Mesendoderm (in vitro differentiated cells): ENCODE data around the gene TGFA.

Experiments used
- DNase-seq: peaks from one replicate; pipeline ENCODE4 v3.0.0; 2013
- H2AK5ac ChIP-seq: 2 replicates; pipeline ENCODE4 v1.6.1; 2013; ENCODE audit warnings: low read length, inconsistent platforms
- H2BK120ac ChIP-seq: 2 replicates; pipeline ENCODE4 v1.6.1; 2013; ENCODE audit warnings: low read depth, mild to moderate bottlenecking, low read length, moderate library complexity, mixed read lengths
- H2BK15ac ChIP-seq: replicated peaks from 2 replicates; pipeline ENCODE4 v1.6.1; 2013; ENCODE audit warnings: low read depth, mild to moderate bottlenecking, moderate library complexity
- H2BK5ac ChIP-seq: 2 replicates; pipeline ENCODE4 v1.6.1; 2013; ENCODE audit warnings: low read length, inconsistent platforms
- H3K18ac ChIP-seq: 2 replicates; pipeline ENCODE4 v1.6.1; 2013; ENCODE audit warnings: mild to moderate bottlenecking, low read length, mixed read lengths
- H3K23ac ChIP-seq: one replicate; pipeline ENCODE4 v1.6.1; 2013; ENCODE audit warnings: low read length
- H3K27ac ChIP-seq: 2 replicates; pipeline ENCODE4 v1.5.1; 2013; ENCODE audit warnings: low read depth, mild to moderate bottlenecking, inconsistent platforms, low read length, moderate library complexity
- H3K27me3 ChIP-seq: 2 replicates; pipeline ENCODE4 v1.6.1; 2013; ENCODE audit warnings: low read length, control low read depth, mild to moderate bottlenecking, inconsistent platforms; ENCODE audit not compliant: insufficient read depth, poor library complexity
- H3K36me3 ChIP-seq: 2 replicates; pipeline ENCODE4 v1.6.1; 2013; ENCODE audit warnings: low read length, inconsistent platforms; ENCODE audit not compliant: control insufficient read depth, insufficient read depth
- H3K4ac ChIP-seq: one replicate; pipeline ENCODE4 v1.6.1; 2013; ENCODE audit warnings: low read depth, mild to moderate bottlenecking, low read length, moderate library complexity
- H3K4me1 ChIP-seq: 2 replicates; pipeline ENCODE4 v1.6.1; 2013; ENCODE audit warnings: low read depth, low read length, inconsistent platforms; ENCODE audit not compliant: control insufficient read depth
- H3K4me2 ChIP-seq: 2 replicates; pipeline ENCODE4 v1.6.1; 2013; ENCODE audit warnings: low read length
- H3K4me3 ChIP-seq: 2 replicates; pipeline ENCODE4 v1.5.1; 2013; ENCODE audit warnings: mild to moderate bottlenecking, low read length
- H3K56ac ChIP-seq: one replicate; pipeline ENCODE4 v1.6.1; 2013; ENCODE audit warnings: low read length
- H3K79me1 ChIP-seq: 2 replicates; pipeline ENCODE4 v1.6.1; 2013; ENCODE audit warnings: low read length, inconsistent platforms
- H3K79me2 ChIP-seq: 2 replicates; pipeline ENCODE4 v1.6.1; 2013; ENCODE audit warnings: mild to moderate bottlenecking, low read length; ENCODE audit not compliant: control insufficient read depth, insufficient read depth
- H3K9ac ChIP-seq: 2 replicates; pipeline ENCODE4 v1.6.1; 2013; ENCODE audit warnings: low read length, inconsistent platforms
- H4K5ac ChIP-seq: one replicate; pipeline ENCODE4 v1.6.1; 2013; ENCODE audit warnings: low read length
- H4K8ac ChIP-seq: one replicate; pipeline ENCODE4 v1.6.1; 2013; ENCODE audit warnings: low read depth, mild to moderate bottlenecking, control low read depth, low read length, moderate library complexity
- WGBS: extraction: QIAGEN DNeasy Blood & Tissue Kit; methylation state at CpG from one replicate; pipeline ENCODE4 v1.1.7; 2013; ENCODE audit warnings: low lambda C conversion rate, missing lambda C conversion rate; ENCODE audit not compliant: insufficient coverage; ENCODE audit errors: extremely low coverage; 5-methylcytosine and 5-hydroxymethylcytosine counted together

TGFA gene

DNA sequence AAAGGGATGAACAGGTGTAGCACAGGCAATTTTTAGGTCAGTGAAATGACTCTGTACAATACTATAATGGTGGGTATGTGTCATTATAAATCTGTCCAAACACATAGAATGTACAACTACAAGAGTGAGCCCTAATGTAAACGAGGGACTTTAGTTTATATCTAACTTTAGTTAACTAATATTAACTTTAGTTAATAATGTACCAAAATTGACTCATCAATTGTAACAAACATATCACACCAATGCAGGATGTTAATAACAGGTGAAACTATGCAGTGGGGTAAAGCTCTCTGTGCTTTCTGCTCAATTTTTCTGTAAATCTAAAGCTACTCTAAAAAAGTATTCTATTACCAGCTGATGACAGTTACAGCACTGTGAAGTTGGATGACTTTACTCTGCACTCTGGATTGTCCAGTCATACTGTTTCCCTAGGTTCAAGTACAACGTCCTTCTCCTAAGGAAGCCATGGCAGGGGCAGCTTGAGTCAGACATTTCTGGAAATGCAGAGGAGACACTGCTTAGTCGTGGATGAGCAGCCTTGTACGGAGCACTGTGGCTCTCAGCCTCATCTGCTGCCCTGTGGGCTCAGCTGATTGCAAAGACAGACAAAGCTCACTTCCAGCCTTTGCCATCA, 26.1 kb downstream of the TGFA start:
- Histone ChIP-seq H3K4me3 (no peak overlapping the region), H3K79me2 (no peaks in the 10 kb centered on the region), H3K4ac (no peak overlapping the region), H3K18ac (no peak overlapping the region), H3K36me3 (no peaks in the 10 kb centered on the region), H3K23ac (no peak overlapping the region), H3K9ac (no peak overlapping the region), H3K4me2 (no peak overlapping the region), H3K27me3 (no peaks in the 10 kb centered on the region), H2AK5ac (no peak overlapping the region), H2BK15ac (no peak overlapping the region), H3K4me1 (peaks cover 8% of the 10 kb centered on the region), H3K79me1 (no peaks in the 10 kb centered on the region), H3K27ac (no peak overlapping the region), H4K5ac (no peak overlapping the region), H3K56ac (no peak overlapping the region), H4K8ac (no peak overlapping the region), H2BK5ac (no peak overlapping the region), H2BK120ac (no peak overlapping the region)
- no peak for DNase-seq
- no CpG with 5 or more reads among the region's 4 CpGs for WGBS

DNA sequence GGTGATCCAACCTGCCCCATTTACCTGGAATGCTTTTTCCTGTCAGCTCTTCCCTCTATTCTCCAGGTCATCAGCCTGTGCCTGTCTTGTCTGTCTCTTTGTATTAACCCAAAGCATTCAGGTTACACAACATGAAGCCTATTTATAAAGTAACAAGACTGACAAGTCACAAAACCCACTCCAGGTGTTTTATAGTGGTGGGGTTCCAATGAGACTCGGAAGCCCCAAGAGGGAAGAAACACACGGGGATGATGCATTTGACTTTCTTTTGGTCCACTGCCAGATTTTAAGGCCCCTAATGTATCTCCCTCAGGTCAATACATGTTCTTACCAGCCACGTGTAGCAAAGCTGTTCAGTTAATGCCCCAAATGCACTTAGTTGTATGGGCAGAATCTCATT, 27.5 kb downstream of the TGFA start:
- Histone ChIP-seq H3K4me3 (no peak overlapping the region), H2AK5ac (no peak overlapping the region), H3K79me2 (no peaks in the 10 kb centered on the region), H3K56ac (no peak overlapping the region), H2BK5ac (no peak overlapping the region), H3K79me1 (no peaks in the 10 kb centered on the region), H2BK120ac (no peak overlapping the region), H4K8ac (no peak overlapping the region), H3K27ac (no peak overlapping the region), H3K4me2 (no peak overlapping the region), H3K9ac (no peak overlapping the region), H3K4ac (no peak overlapping the region), H3K27me3 (no peaks in the 10 kb centered on the region), H3K36me3 (no peaks in the 10 kb centered on the region), H2BK15ac (no peak overlapping the region), H4K5ac (no peak overlapping the region), H3K18ac (no peak overlapping the region), H3K4me1 (peaks cover 6% of the 10 kb centered on the region), H3K23ac (no peak overlapping the region)
- WGBS = no CpG with 5 or more reads among the region's 3 CpGs
- DNase-seq = no peak

DNA sequence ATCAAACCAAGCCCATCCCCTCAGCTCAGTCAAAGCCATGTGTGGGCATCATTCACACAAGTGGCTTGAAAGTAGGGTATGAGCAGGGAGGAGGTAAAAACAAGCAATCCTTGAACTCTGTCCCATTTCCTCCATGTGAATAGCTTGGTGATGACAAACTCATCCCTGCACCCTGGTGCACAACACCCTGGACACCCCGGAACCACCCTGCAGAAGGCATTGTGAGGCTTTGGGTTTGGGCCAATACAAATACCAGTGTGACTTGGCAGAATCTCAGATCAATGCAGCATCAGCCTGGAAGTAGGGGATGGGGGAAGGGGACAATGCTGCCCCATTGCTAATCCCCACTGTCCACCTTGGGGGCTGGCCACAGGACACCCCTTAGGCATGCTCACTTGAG, 28.6 kb downstream of the TGFA start:
- Histone ChIP-seq H3K56ac (no peak overlapping the region), H3K23ac (no peak overlapping the region), H3K79me2 (no peaks in the 10 kb centered on the region), H2BK5ac (no peak overlapping the region), H3K27ac (no peak overlapping the region), H2BK120ac (no peak overlapping the region), H3K79me1 (no peaks in the 10 kb centered on the region), H3K36me3 (no peaks in the 10 kb centered on the region), H4K8ac (no peak overlapping the region), H3K4me2 (no peak overlapping the region), H3K4me1 (peaks cover 7% of the 10 kb centered on the region), H4K5ac (no peak overlapping the region), H3K9ac (no peak overlapping the region), H3K4ac (no peak overlapping the region), H3K4me3 (no peak overlapping the region), H2BK15ac (no peak overlapping the region), H2AK5ac (no peak overlapping the region), H3K18ac (no peak overlapping the region), H3K27me3 (no peaks in the 10 kb centered on the region)
- no peak for DNase-seq
- WGBS = no CpG with 5 or more reads among the region's 1 CpG

DNA sequence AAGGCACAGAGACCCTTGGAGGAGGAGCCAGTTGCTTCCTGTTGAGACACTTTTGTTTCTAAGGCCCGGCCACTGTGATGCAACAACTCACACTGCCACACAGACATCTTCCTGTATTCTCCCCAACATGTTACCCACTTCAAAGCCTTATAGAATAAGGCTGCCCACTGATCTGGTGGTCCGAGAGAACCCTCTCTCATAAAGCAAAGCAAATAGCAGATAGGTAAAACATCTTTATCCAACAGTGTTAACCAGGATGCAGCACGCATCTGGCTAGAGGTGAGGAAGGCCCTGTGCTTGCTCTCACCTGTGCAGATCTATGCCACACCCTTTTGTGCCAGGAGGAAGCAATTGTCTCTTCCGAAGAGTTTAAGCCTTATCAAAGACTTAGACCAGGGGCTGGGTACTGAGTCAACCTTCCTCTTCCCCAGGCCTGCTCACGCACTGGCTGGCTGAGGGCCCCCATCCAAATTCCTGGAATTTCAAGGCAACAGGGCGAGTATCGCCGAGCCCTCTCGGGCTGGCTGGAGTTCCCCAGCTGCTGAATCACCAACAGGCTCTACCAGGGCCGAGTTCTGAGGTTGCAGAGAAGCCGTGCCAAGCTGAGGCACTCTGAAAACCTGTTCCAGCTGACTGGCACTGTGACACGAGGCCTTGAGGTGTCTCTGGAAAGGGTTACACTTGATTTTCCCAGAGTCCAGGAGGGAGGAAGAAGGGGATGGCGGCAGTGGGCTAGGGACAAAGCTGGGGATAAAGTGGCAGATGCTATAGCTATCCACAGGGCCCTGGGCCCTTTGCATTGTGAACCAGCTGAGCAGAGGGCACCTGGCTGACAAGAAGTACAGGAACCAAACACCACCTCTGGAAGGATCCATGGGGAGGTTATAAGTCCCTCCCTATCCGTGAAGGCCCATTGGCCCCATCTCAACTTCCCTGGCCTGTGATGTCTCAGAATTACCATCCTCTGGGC, 29.3 kb downstream of the TGFA start:
- Histone ChIP-seq H3K79me1 (no peaks in the 10 kb centered on the region), H4K5ac (no peak overlapping the region), H3K36me3 (no peaks in the 10 kb centered on the region), H2BK5ac (no peak overlapping the region), H3K23ac (no peak overlapping the region), H3K27me3 (no peaks in the 10 kb centered on the region), H3K4me2 (no peak overlapping the region), H2BK120ac (no peak overlapping the region), H3K4me1 (peaks cover 7% of the 10 kb centered on the region), H3K4ac (no peak overlapping the region), H3K27ac (no peak overlapping the region), H4K8ac (no peak overlapping the region), H2AK5ac (no peak overlapping the region), H3K9ac (no peak overlapping the region), H3K56ac (peak overlapping the region; percentile 30), H2BK15ac (no peak overlapping the region), H3K79me2 (no peaks in the 10 kb centered on the region), H3K4me3 (no peak overlapping the region), H3K18ac (no peak overlapping the region)
- WGBS = no CpG with 5 or more reads among the region's 14 CpGs
- DNase-seq = peak; percentile 81

DNA sequence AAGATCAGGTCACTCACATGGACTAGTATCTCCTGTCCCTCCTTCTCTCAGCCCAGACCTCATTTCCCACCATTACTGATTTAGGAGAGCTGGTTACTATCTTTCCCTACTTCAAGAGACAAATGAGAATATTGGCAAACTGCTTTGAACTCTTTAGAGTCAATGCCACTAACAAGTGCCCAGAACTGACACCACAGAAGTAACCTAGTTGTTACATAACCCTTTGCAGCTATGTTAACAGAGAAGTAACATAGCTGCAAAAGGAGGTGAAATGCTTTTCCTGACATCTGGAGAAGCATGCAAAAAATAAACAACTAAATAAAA, 30.0 kb downstream of the TGFA start:
- H3K4me3 ChIP-seq = no peak overlapping the region
- no peaks in the 10 kb centered on the region for H3K27me3 ChIP-seq
- no peak overlapping the region for H4K5ac ChIP-seq
- H3K4ac ChIP-seq = no peak overlapping the region
- no peak overlapping the region for H2BK120ac ChIP-seq
- no peak overlapping the region for H3K18ac ChIP-seq
- no peak overlapping the region for H3K27ac ChIP-seq
- H3K23ac ChIP-seq = no peak overlapping the region
- no peaks in the 10 kb centered on the region for H3K79me2 ChIP-seq
- H3K56ac ChIP-seq = no peak overlapping the region
- H3K4me1 ChIP-seq = peaks cover 7% of the 10 kb centered on the region
- H2BK15ac ChIP-seq = no peak overlapping the region
- H4K8ac ChIP-seq = no peak overlapping the region
- no peaks in the 10 kb centered on the region for H3K36me3 ChIP-seq
- DNase-seq = no peak
- no peak overlapping the region for H3K9ac ChIP-seq
- H2AK5ac ChIP-seq = no peak overlapping the region
- no peak overlapping the region for H2BK5ac ChIP-seq
- H3K4me2 ChIP-seq = no peak overlapping the region
- no peaks in the 10 kb centered on the region for H3K79me1 ChIP-seq
